Endothelial cell of umbilical vein (primary cell): Measurements from ENCODE around the gene COL4A1. TPM values are rescaled to one million over a fixed set of nuclear protein-coding genes. Genes with fewer than 3 reads are reported as not detected.

ENCODE experiments used
- BruUV-seq: library from RNA; stranded (reverse); fragments of 400-500 nt; replicated peaks from 2 replicates; lab custom pipeline; 2021; lab: Mats Ljungman, UMichigan
- CTCF ChIA-PET: fragments of 300-600, 350-600 bp; sonication (Branson Sonifier 250); formaldehyde crosslinking; loops from one replicate; lab custom pipeline; 2021; ENCODE audit warnings: antibody characterized with exemption, inconsistent platforms; lab: Charles Lee
- POLR2A ChIA-PET: fragments of 300-600, 350-600 bp; sonication (Branson Sonifier 250); formaldehyde crosslinking; loops from one replicate; lab custom pipeline; 2021; ENCODE audit warnings: antibody characterized with exemption, inconsistent platforms; lab: Charles Lee
- DNase-seq: peaks from one replicate; pipeline ENCODE4 v3.0.0-alpha.2; 2011; ENCODE audit warnings: low read depth, low spot score
- FAIRE-seq: peaks from 2 replicates; lab custom pipeline; 2011; peaks lifted over from hg19 to GRCh38; lab: Jason Lieb, UNC
- H2AFZ ChIP-seq: 2 replicates; pipeline ENCODE4 v1.6.0; 2012; ENCODE audit warnings: low read depth, low read length, control low read depth, inconsistent platforms
- H3K27ac ChIP-seq: 2 replicates; pipeline ENCODE4 v1.5.1; 2011; ENCODE audit warnings: low read depth, mild to moderate bottlenecking, control low read depth, low read length, moderate library complexity; ENCODE audit not compliant: insufficient read depth
- H3K27me3 ChIP-seq, 2 experiments: 2 replicates each; pipeline versions ENCODE4 v1.6.0 to v1.6.1; 2011; ENCODE audit warnings: low read length in 2 of 2, mixed read lengths in 1 of 2; ENCODE audit not compliant: control insufficient read depth in 2 of 2, insufficient read depth in 2 of 2
- H3K36me3 ChIP-seq, 2 experiments: 2 replicates in 1 of 2; 3 replicates in 1 of 2; pipeline ENCODE4 v1.5.1; 2011; ENCODE audit warnings: low read length in 2 of 2, mild to moderate bottlenecking in 1 of 2, moderate library complexity in 1 of 2; ENCODE audit not compliant: control insufficient read depth in 2 of 2, insufficient read depth in 2 of 2; ENCODE audit errors: extremely low read depth in 1 of 2
- H3K4me1 ChIP-seq: 3 replicates; pipeline ENCODE4 v1.5.1; 2011; ENCODE audit warnings: mild to moderate bottlenecking, low read length; ENCODE audit not compliant: control insufficient read depth, insufficient read depth; ENCODE audit errors: extremely low read depth
- H3K4me2 ChIP-seq: 2 replicates; pipeline ENCODE4 v1.6.1; 2011; ENCODE audit warnings: low read length, control low read depth, mixed read lengths; ENCODE audit not compliant: insufficient read depth
- H3K4me3 ChIP-seq, 3 experiments: fragments of 200-600 bp in 1 of 3; sonication (generic), shearing (Covaris generic) in 1 of 3; replicated peaks in 1 of 3; 2 replicates each; pipeline ENCODE4 v1.5.1; 2011 to 2016; ENCODE audit warnings: control low read depth in 3 of 3, low read length in 3 of 3, mild to moderate bottlenecking in 2 of 3, inconsistent platforms in 1 of 3, low read depth in 1 of 3, moderate library complexity in 1 of 3; ENCODE audit not compliant: insufficient read depth in 1 of 3
- H3K79me2 ChIP-seq: 2 replicates; pipeline ENCODE4 v1.6.0; 2012; ENCODE audit warnings: low read length, inconsistent platforms; ENCODE audit not compliant: control insufficient read depth, insufficient read depth
- H3K9ac ChIP-seq: replicated peaks from 2 replicates; pipeline ENCODE3; 2011; ENCODE audit warnings: low read length, control low read depth; ENCODE audit not compliant: insufficient read depth; ENCODE audit errors: extremely low read depth
- H3K9me1 ChIP-seq: replicated peaks from 3 replicates; pipeline ENCODE4 v1.6.0; 2011; ENCODE audit warnings: mild to moderate bottlenecking, low read length; ENCODE audit not compliant: control insufficient read depth, insufficient read depth; ENCODE audit errors: extremely low read depth
- H3K9me3 ChIP-seq: replicated peaks from 2 replicates; pipeline ENCODE4 v1.5.1; 2012; ENCODE audit warnings: low read length, inconsistent platforms; ENCODE audit not compliant: control insufficient read depth, insufficient read depth
- H4K20me1 ChIP-seq: replicated peaks from 2 replicates; pipeline ENCODE3; 2011; ENCODE audit warnings: mild to moderate bottlenecking, low read length; ENCODE audit not compliant: control insufficient read depth, insufficient read depth; ENCODE audit errors: extremely low read depth
- CTCF ChIP-seq, 2 donors: IDR thresholded peaks; 1 replicate in 1 of 2; 2 replicates in 1 of 2; pipeline ENCODE4 v1.5.1; 2011; ENCODE audit warnings: low read length in 2 of 2, mild to moderate bottlenecking in 2 of 2, moderate library complexity in 2 of 2, control low read depth in 1 of 2, inconsistent platforms in 1 of 2, low read depth in 1 of 2; ENCODE audit not compliant: insufficient read depth in 1 of 2; ENCODE audit errors: extremely low read depth in 1 of 2
- FOS ChIP-seq: IDR thresholded peaks from 2 replicates; pipeline ENCODE4 v1.6.1; 2011; ENCODE audit warnings: mild to moderate bottlenecking, low read length, moderate library complexity, borderline replicate concordance; ENCODE audit not compliant: insufficient read depth
- JUN ChIP-seq: IDR thresholded peaks from 2 replicates; pipeline ENCODE4 v1.6.1; 2011; ENCODE audit warnings: borderline replicate concordance, low read depth; ENCODE audit not compliant: insufficient read length, insufficient read depth
- MYC ChIP-seq: IDR thresholded peaks from one replicate; pipeline ENCODE4 v1.6.1; 2011; ENCODE audit warnings: mild to moderate bottlenecking, low read depth, low read length
- POLR2AphosphoS5 ChIP-seq: IDR thresholded peaks from 2 replicates; pipeline ENCODE4 v1.6.1; 2012; ENCODE audit warnings: low read depth, mild to moderate bottlenecking, control low read depth, low read length, moderate library complexity; ENCODE audit not compliant: insufficient read depth
- dilution Hi-C: fragments of 300-500 bp; cut with MboI; formaldehyde crosslinking; loops from one replicate; pipeline ENCODE4 v1.15.0; 2019; ENCODE audit warnings: low sequenced_read_pairs; ENCODE audit not compliant: extremely low pct_ligation_motif_present
- intact Hi-C: fragments of 100-400 bp; cut with micrococcal nuclease; formaldehyde crosslinking; loops from one replicate; pipeline ENCODE4 v1.10.0; 2022
- polyA plus RNA-seq, 4 experiments: library from polyadenylated mRNA; depleted of rRNA in 3 of 4; stranded (reverse) in 3 of 4; unstranded in 1 of 4; fragments of >200 nt; gene quantifications; 2 replicates each; pipeline versions ENCODE4 v1.2.1 to v1.2.3, GENCODE V29; 2011 to 2012; ENCODE audit warnings: missing spikeins in 1 of 4
- total RNA-seq: library from RNA; stranded (reverse); gene quantifications from 2 replicates; pipeline ENCODE4 v1.2.3, GENCODE V29; 2021

COL4A1 gene
- total and polyA plus RNA-seq, 2 donors (not counting 3 experiments of a cell fraction or from before 2014, with no cell fraction given), result 384 to 1,119 TPM

DNA sequence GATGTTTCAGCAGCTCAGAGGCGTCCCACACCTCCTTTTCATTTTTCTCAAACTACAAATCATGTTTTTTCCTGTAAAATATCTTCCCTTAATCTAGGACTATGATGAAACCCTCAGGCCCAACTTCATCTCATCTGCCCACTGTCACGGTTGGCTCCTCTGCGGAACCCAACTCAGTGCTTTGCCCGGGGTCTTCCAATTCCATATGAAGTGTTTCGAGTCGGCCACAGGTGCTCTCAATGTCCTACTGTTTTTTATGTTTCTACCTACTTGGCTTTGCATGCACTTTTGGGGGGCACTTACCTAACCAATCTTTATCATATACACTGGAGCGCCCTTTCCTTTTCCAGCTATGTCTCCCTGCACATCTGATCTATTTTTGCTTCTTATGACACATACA lies 28.1 kb downstream of the COL4A1 start:
- Histone ChIP-seq H3K4me3 (no peak overlapping the region), H3K36me3 (peaks cover 0 to 3% of the 10 kb centered on the region in 2 experiments), H3K27ac (no peak overlapping the region), H3K9me1 (peaks cover 3% of the 10 kb centered on the region), H3K27me3 (no peaks in the 10 kb centered on the region), H3K9ac (no peak overlapping the region), H3K4me2 (no peak overlapping the region), H3K9me3 (no peaks in the 10 kb centered on the region), H3K4me1 (no peaks in the 10 kb centered on the region), H4K20me1 (peaks cover 12% of the 10 kb centered on the region), H2AFZ (no peak overlapping the region), H3K79me2 (peaks cover 51% of the 10 kb centered on the region)
- DNase-seq (no peak), FAIRE-seq (no peak)
- intact Hi-C loops, result loop anchor here (2.0 kb wide), 1 partner anchor 14 kb away; no protein-coding TSS in a partner anchor
- dilution Hi-C loops, result no loop called here
- CTCF ChIA-PET, result interaction anchor here (1.0 kb wide), 1 partner anchor 31 kb away, joined by 3 read pairs; no protein-coding TSS in a partner anchor
- TF ChIP-seq MYC (no peak), JUN (no peak), CTCF (IDR thresholded peaks at IDR 0.05; ENCODE audit: extremely low read depth in 1 of 2, insufficient read depth in 1 of 2, low read depth in 1 of 2, low read length in 2 of 2) (no peak)
- POLR2A ChIA-PET, result no interaction called here
- BruUV-seq, result no TSS peak

GRCh38 chr13:110277357-110277975 lies 29.5 kb downstream of the COL4A1 start:
- Histone ChIP-seq H3K27me3 (no peaks in the 10 kb centered on the region), H3K36me3 (peaks cover 2 to 6% of the 10 kb centered on the region in 2 experiments), H3K9ac (no peak overlapping the region), H3K9me3 (no peaks in the 10 kb centered on the region), H3K9me1 (peaks cover 3% of the 10 kb centered on the region), H3K4me2 (no peak overlapping the region), H3K4me1 (no peaks in the 10 kb centered on the region), H3K79me2 (peaks cover 53% of the 10 kb centered on the region), H2AFZ (no peak overlapping the region), H3K27ac (no peak overlapping the region), H3K4me3 (no peak overlapping the region), H4K20me1 (peaks cover 15% of the 10 kb centered on the region)
- dilution Hi-C loops, result no loop called here
- intact Hi-C loops, result no loop called here
- CTCF ChIA-PET, result interaction anchor here (1.2 kb wide), 1 partner anchor 18 kb away, joined by 4 read pairs; no protein-coding TSS in a partner anchor
- no peak for FAIRE-seq
- TF ChIP-seq FOS (peak; percentile 23), JUN (peak; percentile 24), POLR2AphosphoS5 (no peak)
- DNase-seq, result no peak
- POLR2A ChIA-PET, result no interaction called here
- no TSS peak for BruUV-seq
